ENCODE results near the gene COL23A1.

The COL23A1 gene

DNA sequence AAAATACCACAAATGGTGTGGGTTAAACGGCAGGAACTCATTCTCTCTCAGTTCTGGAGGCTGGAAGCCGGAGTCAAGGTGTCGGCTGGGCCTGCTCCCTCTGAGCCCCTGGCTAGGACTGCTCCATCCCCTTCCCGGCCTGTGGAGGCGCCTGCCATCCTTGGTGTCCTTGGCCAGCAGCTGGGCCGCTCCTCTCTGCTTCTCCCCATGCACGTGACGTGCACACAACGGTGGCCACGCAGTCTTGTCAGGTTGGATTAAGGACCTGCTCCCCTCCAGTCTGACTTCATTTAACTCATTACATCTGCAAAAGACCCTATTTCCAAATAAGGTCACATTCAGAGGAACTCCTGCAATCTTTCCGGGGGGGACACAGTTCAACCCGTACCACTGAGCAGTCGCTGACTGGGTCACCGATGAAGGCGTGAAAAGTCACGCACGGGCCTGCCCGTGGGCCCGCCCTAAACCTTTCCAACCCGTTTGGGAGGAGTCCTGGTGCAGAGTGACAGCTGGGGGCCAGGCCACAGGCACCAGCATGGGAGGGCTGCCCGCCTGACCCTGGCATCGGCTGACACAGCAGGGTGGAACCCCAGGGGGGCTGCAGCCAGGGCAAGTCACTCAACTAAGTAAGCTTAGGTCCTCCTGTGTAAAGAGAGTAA is 135.2 kb downstream of the COL23A1 start:
- TF ChIP-seq, protein P1, sequence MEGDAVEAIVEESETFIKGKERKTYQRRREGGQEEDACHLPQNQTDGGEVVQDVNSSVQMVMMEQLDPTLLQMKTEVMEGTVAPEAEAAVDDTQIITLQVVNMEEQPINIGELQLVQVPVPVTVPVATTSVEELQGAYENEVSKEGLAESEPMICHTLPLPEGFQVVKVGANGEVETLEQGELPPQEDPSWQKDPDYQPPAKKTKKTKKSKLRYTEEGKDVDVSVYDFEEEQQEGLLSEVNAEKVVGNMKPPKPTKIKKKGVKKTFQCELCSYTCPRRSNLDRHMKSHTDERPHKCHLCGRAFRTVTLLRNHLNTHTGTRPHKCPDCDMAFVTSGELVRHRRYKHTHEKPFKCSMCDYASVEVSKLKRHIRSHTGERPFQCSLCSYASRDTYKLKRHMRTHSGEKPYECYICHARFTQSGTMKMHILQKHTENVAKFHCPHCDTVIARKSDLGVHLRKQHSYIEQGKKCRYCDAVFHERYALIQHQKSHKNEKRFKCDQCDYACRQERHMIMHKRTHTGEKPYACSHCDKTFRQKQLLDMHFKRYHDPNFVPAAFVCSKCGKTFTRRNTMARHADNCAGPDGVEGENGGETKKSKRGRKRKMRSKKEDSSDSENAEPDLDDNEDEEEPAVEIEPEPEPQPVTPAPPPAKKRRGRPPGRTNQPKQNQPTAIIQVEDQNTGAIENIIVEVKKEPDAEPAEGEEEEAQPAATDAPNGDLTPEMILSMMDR (conservative IDR thresholded peaks at IDR 0.05) = no peak

DNA sequence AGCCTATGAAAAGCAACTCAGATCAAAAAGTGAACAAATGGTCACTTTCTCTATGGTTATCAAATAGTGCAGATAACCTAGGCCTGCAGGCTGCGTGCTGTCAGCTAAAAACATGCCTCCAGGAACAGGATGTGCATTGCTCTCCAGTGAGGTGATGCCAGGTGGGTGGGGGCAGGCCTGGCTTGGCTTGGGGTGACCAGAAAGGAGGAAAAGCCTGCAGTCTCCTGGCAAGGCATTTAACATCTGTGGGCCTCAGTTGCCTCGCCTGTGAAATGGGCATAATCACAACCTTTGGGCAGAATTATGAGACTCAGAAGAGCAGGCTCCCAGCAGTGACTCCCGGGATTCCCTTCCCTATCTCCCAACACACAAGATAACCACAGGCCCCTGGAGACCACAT is 135.9 kb downstream of the COL23A1 start:
- TF ChIP-seq, protein P1 (conservative IDR thresholded peaks at IDR 0.05) = no peak

More for the DNA sequence above, 135.2 kb downstream of the COL23A1 start:
- no peak overlapping the region for H3K27ac ChIP-seq

DNA sequence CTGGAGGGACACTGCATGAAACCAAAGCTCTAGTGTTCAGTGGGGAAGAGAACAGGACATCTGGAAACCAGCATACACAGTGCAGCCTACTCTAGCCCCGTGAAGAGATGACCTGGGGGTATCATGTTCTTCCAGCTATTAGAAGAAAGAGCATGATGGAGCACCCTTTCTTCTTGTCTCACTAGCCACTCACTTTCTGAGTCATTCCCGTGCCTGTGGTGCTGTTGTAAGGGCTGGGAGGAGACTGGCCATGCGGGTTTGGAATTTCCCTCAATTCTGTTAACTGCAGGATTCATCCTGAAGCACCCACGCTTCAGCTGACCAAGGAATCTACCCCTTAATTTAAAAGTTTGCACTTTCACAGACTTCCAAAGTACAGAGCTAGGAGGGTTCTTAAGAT is 137.0 kb downstream of the COL23A1 start:
- H3K27ac ChIP-seq = no peak overlapping the region
- TF ChIP-seq, protein P1 (conservative IDR thresholded peaks at IDR 0.05) = no peak

More for the DNA sequence above, 135.9 kb downstream of the COL23A1 start:
- no peak overlapping the region for H3K27ac ChIP-seq

DNA sequence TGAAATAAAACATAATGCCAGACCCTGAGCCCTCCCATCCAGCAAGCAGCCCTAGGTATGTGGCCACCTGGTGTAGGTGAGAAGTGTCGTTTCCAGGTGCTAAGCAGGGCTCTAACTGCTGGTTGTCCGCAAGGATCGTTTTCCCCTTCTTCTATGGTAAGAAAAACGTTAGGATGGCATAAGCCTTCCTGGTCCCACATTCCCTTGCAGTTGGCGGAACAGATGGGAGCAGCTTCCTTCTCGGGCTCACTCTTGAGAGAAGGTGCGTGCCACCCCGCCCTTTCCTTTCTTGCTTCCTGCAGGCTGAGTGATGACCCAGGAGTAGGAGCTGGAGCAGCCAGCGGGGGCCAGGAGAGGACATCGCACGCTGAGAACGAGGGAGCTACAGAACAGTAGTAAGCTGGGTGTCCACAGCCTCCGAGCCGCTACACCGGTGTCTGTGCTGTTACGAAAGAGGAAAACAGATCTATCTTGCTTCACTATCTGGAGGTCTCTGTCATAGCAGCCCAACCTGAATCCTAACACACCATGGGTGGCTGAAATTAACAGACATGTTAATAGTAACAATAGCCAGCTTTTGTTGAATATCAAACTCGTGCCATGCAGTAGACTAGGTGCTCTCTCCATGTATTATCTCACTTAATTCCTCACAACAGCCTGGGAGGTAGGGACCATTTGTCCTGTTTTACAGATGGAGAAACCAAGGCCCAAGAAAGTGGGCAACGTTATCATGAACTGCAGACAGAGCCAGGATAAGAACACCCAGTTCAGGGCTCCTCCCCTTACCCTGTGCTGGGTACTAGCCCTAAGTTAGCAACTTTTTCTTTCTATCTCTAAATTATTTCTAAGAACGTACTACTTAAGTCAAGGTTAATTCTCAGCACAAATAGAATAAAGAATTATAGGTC is 139.8 kb downstream of the COL23A1 start:
- TF ChIP-seq, protein P1 (conservative IDR thresholded peaks at IDR 0.05) = no peak
- H3K27ac ChIP-seq = no peak overlapping the region

DNA sequence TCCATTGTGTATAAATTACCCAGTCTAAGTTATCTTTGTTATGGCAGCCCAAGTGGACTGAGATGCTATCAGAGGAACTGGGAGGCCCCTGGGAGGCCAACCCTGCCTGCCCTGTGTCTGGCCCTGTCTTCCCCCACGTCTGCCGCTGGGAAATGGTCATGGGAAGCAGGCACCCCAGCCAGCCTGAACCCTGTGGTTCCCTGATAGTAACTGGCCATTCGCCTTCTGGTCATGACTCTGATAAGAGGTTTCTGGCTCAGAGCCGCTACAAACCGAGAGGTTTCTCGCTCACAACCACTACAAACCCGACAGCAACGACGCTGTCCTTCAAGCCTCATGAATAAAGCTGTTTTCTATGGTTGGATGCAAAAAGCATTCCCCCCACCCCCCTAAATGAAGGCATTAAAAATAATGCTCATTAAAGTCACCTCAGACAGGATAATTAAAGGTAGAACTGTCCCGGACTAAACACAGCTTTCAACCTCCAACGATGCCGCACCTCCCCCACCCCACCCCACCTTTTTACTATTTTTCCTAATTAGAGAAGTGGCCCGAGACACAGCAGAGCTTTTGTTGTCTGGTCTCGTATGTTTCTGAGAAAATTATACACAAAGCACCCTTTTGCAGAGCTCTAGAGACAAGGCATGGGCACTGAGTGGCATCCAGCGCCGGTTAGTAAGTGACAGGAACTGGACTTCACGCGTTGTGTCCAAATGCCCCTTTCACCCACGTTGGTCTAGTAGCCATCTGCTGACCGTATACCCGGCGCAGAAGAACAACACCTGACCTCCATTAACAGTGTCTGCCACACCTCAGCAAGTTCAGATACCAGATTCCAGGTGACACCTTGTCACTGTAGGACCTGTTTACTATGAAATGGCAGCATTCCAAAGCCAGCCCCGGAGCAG is 140.8 kb downstream of the COL23A1 start:
- TF ChIP-seq, protein P1 (conservative IDR thresholded peaks at IDR 0.05) = no peak
- no peak overlapping the region for H3K27ac ChIP-seq

DNA sequence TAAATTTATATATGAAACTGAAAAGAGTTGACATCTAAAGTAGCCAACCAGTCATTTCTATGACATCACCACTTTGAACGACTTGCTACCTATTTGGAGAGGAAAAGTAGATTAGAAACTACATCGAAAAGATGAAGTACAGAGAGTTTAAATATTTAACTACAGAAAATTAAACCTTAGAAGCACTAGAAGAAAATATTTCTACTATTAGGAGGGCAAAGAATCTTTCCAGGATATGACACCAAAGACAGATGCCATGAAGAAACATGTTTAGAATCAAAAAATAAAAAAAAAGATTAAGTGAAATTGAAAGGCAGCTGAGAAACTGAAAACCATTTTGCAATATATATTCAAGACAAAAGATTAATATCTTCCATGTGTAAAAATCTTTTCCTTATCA is 144.7 kb downstream of the COL23A1 start:
- TF ChIP-seq, protein P1 (conservative IDR thresholded peaks at IDR 0.05) = no peak
- H3K27ac ChIP-seq = no peak overlapping the region

All from VCaP (cell line).